ENCODE results near the gene MED17.
A peak's percentile ranks its signal among the peaks of the same experiment; 100 is the strongest.

The MED17 gene

DNA sequence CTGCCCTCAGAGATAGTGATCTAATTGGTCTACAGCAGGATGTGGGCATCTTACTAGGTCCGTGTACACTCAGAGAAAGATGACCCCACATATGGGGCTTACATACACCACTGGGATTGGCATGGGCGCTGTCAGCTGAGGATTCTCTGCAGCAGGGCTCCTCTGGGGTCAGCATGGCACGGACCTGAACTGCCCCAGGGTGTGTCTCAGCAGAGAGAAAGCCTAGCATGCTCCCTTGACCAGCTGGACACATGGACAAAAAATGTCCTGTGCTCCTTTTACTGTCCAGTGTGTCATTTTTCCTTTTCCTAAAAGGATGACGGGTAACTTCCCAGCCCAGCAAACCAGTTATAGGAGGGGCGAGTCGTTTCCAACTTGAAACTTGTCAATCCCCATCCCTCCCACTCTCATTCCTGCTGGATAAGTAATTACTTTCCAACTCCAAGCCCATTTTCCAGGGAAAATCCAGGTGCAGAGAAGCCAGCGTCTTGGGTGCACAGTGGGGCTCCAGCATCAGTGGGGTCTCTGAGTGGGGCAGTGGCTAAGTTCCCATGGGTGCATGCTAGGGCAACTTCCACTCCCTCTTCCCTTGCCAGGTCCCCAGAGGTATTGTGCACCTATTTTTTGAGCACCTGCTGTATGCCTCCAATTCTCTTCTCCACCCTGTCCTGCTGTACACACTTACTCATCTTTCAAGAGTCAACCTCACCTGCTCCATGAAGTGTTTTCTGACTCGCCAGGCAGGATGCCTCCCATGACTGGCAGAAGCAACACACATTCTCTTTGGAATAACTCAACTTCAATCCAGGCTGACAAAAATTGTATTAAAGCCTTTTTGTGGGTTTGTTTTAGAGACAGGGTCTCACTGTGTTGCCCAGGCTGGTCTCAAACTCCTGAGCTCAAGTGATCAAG lies 61.4 kb downstream of the MED17 start:
- no peak for DNase-seq (ENCODE audit: low read depth in 2 of 2)
- TF ChIP-seq CTCF (IDR thresholded peaks at IDR 0.05; ENCODE audit: low read depth, low read length), result no peak
- H3K4me3 ChIP-seq (replicated peaks in 1 of 2; ENCODE audit: low read depth in 2 of 2, low read length in 2 of 2), result no peak overlapping the region

- TF ChIP-seq CTCF (IDR thresholded peaks at IDR 0.05; ENCODE audit: low read depth, low read length), result no peak
- no peak overlapping the region for H3K4me3 ChIP-seq (replicated peaks in 1 of 2; ENCODE audit: low read depth in 2 of 2, low read length in 2 of 2)
- peak; percentile 25 to 27 for DNase-seq (ENCODE audit: low read depth in 2 of 2)
Measured at GRCh38 chr11:93846411-93846810, 62.3 kb downstream of the MED17 start.

DNA sequence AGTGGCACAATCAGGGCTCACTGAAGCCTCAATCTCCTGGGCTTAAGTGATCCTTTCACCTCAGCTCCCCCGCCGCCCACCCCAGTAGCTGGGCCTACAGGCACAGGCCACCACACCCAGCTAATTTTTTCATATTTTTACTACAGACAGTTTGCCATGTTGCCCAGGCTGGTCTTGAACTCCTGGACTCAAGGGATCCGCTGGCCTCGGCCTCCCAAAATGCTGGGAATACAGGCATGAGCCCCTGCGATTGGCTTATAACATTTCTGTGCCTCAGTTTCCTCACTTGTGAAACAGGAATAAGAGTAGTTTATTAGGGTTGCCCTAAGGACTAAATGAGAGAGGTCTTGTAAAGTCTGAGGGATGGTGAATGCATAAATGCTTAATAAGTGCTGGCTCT lies 65.1 kb downstream of the MED17 start:
- no peak for TF ChIP-seq CTCF (IDR thresholded peaks at IDR 0.05; ENCODE audit: low read depth, low read length)
- DNase-seq (ENCODE audit: low read depth in 2 of 2), result no peak

DNA sequence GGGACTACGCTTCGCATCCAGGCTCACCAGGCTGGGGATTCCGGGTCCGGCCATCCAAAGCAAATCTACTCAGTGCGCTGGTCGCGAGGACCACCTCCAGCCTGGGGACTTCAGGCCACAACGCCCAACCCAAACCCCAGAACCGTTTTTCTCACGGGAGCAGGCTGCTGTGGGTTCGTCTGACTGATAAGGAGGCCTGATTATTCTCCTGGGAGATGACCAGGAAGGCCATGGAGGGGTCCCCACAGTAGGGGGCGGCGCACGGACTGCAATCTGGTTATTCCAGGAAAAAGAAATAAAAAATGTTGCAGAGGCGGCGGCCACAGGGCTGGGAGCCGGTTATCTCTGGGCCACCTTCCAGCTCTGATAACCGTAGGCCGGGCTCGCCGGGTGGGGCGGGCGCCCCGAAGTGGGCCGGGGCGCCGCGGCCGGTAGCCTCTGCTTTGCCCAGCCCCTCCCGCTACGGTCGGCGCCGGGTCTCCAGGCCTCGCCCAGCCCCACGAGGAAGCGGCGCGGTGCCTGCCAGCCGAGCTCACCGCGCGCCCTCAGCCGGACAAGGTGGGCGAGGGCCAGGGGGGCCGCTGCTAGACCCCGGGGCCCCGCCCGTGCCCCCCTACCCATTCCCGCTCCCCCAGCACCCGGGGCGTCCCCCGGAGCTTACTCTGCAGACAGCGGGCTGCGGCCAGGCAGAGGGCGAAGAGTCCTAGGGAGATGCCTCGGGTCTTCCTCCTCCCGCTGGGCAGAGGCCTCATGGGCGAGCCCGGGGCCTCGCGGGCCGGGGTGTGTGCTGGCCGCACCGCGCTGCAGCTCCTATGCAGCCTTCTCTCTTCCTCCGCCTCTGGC lies 65.9 kb downstream of the MED17 start:
- H3K4me3 ChIP-seq (replicated peaks in 1 of 2; ENCODE audit: low read depth in 2 of 2, low read length in 2 of 2), result peak overlapping the region; percentile 23 to 39
- peak; percentile 17 to 29 for DNase-seq (ENCODE audit: low read depth in 2 of 2)
- TF ChIP-seq CTCF (IDR thresholded peaks at IDR 0.05; ENCODE audit: low read depth, low read length), result no peak

More for the DNA sequence above, 65.1 kb downstream of the MED17 start:
- no peak overlapping the region for H3K4me3 ChIP-seq (replicated peaks in 1 of 2; ENCODE audit: low read depth in 2 of 2, low read length in 2 of 2)

- no peak for DNase-seq (ENCODE audit: low read depth in 2 of 2)
- TF ChIP-seq CTCF (IDR thresholded peaks at IDR 0.05; ENCODE audit: low read depth, low read length), result no peak
- peak within 1 kb of the TSS; percentile 23 to 39 for H3K4me3 ChIP-seq (replicated peaks in 1 of 2; ENCODE audit: low read depth in 2 of 2, low read length in 2 of 2)
Measured at GRCh38 chr11:93850594-93851018, 66.5 kb downstream of the MED17 start, which contains the start of gene VSTM5. Gene VSTM5, minus strand, starts transcription at chr11:93850618. Its CDS starts 116 bp downstream, at chr11:93850502.

DNA sequence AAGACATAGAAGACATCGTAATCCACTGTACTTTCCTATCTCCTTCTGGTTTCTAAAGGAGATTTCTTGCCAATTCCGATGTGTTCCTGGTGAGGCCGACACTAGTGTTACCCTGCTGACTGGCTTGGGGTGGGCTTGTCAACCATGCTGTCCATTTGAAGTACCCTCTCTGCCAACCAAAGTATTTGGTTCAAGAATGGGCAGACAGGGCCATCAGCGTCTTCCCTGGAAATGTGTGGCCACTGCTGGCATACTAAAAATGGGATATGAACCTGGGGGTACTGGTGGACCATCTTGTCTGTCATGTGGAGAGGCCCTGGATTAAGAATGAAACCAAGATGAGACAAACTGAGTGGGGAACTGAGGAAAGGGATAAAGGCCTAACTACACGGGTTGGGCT lies 68.2 kb downstream of the MED17 start:
- no peak overlapping the region for H3K4me3 ChIP-seq (replicated peaks in 1 of 2; ENCODE audit: low read depth in 2 of 2, low read length in 2 of 2)
- DNase-seq (ENCODE audit: low read depth in 2 of 2), result no peak
- no peak for TF ChIP-seq CTCF (IDR thresholded peaks at IDR 0.05; ENCODE audit: low read depth, low read length)

Measured in cardiac fibroblast (primary cell).